Endodermal cell (in vitro differentiated cells): ENCODE measurements around the gene CITED2. TPM values are rescaled to one million over a fixed set of nuclear protein-coding genes. Genes with fewer than 3 reads are reported as not detected.

Experiments used
- DNase-seq: peaks from one replicate; pipeline ENCODE4 v3.0.0-alpha.2; 2017
- H3K27ac ChIP-seq: 2 replicates; pipeline ENCODE4 v1.5.1; 2013; ENCODE audit warnings: mild to moderate bottlenecking, low read depth, low read length, moderate library complexity
- H3K27me3 ChIP-seq: 2 replicates; pipeline ENCODE4 v1.6.1; 2013; ENCODE audit warnings: mild to moderate bottlenecking, low read length, moderate library complexity; ENCODE audit not compliant: insufficient read depth, control insufficient read depth, poor library complexity, severe bottlenecking
- H3K36me3 ChIP-seq: 2 replicates; pipeline ENCODE4 v1.7.0; 2013; ENCODE audit warnings: mild to moderate bottlenecking, low read length, moderate library complexity; ENCODE audit not compliant: control insufficient read depth, insufficient read depth
- H3K4me1 ChIP-seq: one replicate; pipeline ENCODE4 v1.7.0; 2013; ENCODE audit warnings: low read length; ENCODE audit not compliant: control insufficient read depth, insufficient read depth
- H3K4me3 ChIP-seq: 2 replicates; pipeline ENCODE4 v1.5.1; 2013; ENCODE audit warnings: mild to moderate bottlenecking, low read length, moderate library complexity
- H3K9ac ChIP-seq: 2 replicates; pipeline ENCODE4 v1.6.1; 2013; ENCODE audit warnings: mild to moderate bottlenecking, low read length, moderate library complexity; ENCODE audit not compliant: poor library complexity, severe bottlenecking; ENCODE audit errors: extremely low read depth
- H3K9me3 ChIP-seq: 2 replicates; pipeline ENCODE4 v1.6.1; 2013; ENCODE audit warnings: mild to moderate bottlenecking, low read length, moderate library complexity; ENCODE audit not compliant: control insufficient read depth
- H3K27ac Mint-ChIP-seq: 2 replicates; pipeline ENCODE4 v1.8.0; 2020; ENCODE audit warnings: mixed read lengths
- H3K27me3 Mint-ChIP-seq: 2 replicates; pipeline ENCODE4 v1.8.0; 2021; ENCODE audit warnings: mild to moderate bottlenecking, mixed read lengths; ENCODE audit not compliant: insufficient read depth
- H3K36me3 Mint-ChIP-seq: 2 replicates; pipeline ENCODE4 v1.8.0; 2020; ENCODE audit warnings: low read depth, mixed read lengths
- H3K4me1 Mint-ChIP-seq: 2 replicates; pipeline ENCODE4 v1.8.0; 2020; ENCODE audit warnings: mixed read lengths
- H3K4me3 Mint-ChIP-seq: 2 replicates; pipeline ENCODE4 v1.8.0; 2020; ENCODE audit warnings: mild to moderate bottlenecking, moderate library complexity, mixed read lengths
- H3K9me3 Mint-ChIP-seq: 2 replicates; pipeline ENCODE4 v1.8.0; 2020; ENCODE audit warnings: mild to moderate bottlenecking, mixed read lengths
- WGBS, 2 experiments: methylation state at CpG; one replicate each; pipeline versions ENCODE4 v1.1.5 to v1.1.7; 2013; ENCODE audit warnings: missing lambda C conversion rate in 2 of 2, mixed read lengths in 1 of 2; ENCODE audit not compliant: insufficient coverage in 1 of 2, insufficient read length in 1 of 2; 5-methylcytosine and 5-hydroxymethylcytosine counted together
- total RNA-seq, 2 donors: library from RNA; stranded (reverse); fragmentation: NEBNext Ultra II Directional in 1 of 2; extraction: Animal tissue kit (Norgen Biotek cat#: 25700) in 1 of 2; gene quantifications; 2 replicates in 1 of 2; 3 replicates in 1 of 2; pipeline ENCODE4 v1.2.1, GENCODE V29; 2021
- TF ChIP-seq, protein P1 (sequence below): fragments of 200-600 bp; sonication (generic); conservative IDR thresholded peaks from 2 replicates; pipeline ENCODE4 v1.5.0; 2021; ENCODE audit warnings: antibody characterized with exemption, mild to moderate bottlenecking

CITED2 gene
- total RNA-seq, 2 donors from 2014 or later = 80.2 to 118 TPM

DNA sequence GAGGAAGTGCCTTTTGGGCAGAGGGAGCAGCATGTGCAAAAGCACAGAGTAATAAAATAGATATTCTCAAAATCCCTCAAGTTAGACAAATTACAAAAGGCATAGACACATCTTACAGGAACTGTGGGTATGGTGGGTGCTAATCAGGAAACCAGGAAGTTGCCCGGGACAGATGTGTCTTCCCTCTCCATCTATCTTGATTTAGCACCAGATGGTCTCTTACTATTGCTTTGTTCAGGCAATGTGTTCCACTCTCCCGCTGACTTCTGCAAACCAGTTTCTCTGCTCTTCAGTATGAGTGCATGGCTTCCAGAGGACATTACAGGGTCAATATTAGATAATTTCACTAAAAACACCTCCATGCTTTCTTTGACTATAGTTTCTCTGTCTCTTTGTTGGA is 13.2 kb downstream of the CITED2 start:
- H3K27ac Mint-ChIP-seq = no peak overlapping the region
- H3K4me1 Mint-ChIP-seq = peaks cover 6% of the 10 kb centered on the region
- TF ChIP-seq, protein P1, sequence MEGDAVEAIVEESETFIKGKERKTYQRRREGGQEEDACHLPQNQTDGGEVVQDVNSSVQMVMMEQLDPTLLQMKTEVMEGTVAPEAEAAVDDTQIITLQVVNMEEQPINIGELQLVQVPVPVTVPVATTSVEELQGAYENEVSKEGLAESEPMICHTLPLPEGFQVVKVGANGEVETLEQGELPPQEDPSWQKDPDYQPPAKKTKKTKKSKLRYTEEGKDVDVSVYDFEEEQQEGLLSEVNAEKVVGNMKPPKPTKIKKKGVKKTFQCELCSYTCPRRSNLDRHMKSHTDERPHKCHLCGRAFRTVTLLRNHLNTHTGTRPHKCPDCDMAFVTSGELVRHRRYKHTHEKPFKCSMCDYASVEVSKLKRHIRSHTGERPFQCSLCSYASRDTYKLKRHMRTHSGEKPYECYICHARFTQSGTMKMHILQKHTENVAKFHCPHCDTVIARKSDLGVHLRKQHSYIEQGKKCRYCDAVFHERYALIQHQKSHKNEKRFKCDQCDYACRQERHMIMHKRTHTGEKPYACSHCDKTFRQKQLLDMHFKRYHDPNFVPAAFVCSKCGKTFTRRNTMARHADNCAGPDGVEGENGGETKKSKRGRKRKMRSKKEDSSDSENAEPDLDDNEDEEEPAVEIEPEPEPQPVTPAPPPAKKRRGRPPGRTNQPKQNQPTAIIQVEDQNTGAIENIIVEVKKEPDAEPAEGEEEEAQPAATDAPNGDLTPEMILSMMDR = no peak
- Histone ChIP-seq H3K9me3 (no peaks in the 10 kb centered on the region), H3K9ac (no peak overlapping the region), H3K36me3 (no peaks in the 10 kb centered on the region), H3K27ac (no peak overlapping the region), H3K4me1 (no peaks in the 10 kb centered on the region), H3K27me3 (no peaks in the 10 kb centered on the region), H3K4me3 (no peak overlapping the region)
- no peaks in the 10 kb centered on the region for H3K27me3 Mint-ChIP-seq
- no peak overlapping the region for H3K4me3 Mint-ChIP-seq
- H3K9me3 Mint-ChIP-seq = no peaks in the 10 kb centered on the region
- no peak for DNase-seq
- no peaks in the 10 kb centered on the region for H3K36me3 Mint-ChIP-seq
- WGBS, 2 experiments = 98 to 100% methylated on average over 2 of the region's 2 CpGs

DNA sequence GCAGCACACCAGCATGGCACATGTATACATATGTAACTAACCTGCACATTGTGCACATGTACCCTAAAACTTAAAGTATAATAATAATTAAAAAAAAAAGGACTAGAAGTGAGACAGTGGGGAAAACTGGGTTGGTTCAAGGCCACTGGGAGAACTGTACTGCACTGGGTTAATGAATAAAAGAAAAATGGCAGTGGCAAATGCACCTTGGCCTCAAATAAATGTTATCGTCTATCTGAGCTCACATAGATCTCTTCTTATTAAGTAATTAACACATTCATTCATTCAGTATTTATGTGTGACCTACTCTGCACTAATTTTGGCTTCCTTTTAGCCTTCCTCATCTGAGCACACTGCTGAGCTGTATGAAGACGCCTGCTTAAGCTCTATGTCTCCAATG is 17.5 kb downstream of the CITED2 start:
- TF ChIP-seq, protein P1 = no peak
- 89 to 94% methylated on average over 2 of the region's 2 CpGs for WGBS, 2 experiments
- H3K4me1 ChIP-seq = no peaks in the 10 kb centered on the region
- no peaks in the 10 kb centered on the region for H3K9me3 ChIP-seq
- no peaks in the 10 kb centered on the region for H3K9me3 Mint-ChIP-seq
- no peaks in the 10 kb centered on the region for H3K36me3 Mint-ChIP-seq
- H3K27ac Mint-ChIP-seq = no peak overlapping the region
- no peaks in the 10 kb centered on the region for H3K36me3 ChIP-seq
- no peak for DNase-seq
- no peak overlapping the region for H3K4me3 ChIP-seq
- no peak overlapping the region for H3K4me3 Mint-ChIP-seq
- H3K27me3 Mint-ChIP-seq = no peaks in the 10 kb centered on the region
- H3K9ac ChIP-seq = no peak overlapping the region
- no peaks in the 10 kb centered on the region for H3K4me1 Mint-ChIP-seq
- no peak overlapping the region for H3K27ac ChIP-seq
- no peaks in the 10 kb centered on the region for H3K27me3 ChIP-seq

DNA sequence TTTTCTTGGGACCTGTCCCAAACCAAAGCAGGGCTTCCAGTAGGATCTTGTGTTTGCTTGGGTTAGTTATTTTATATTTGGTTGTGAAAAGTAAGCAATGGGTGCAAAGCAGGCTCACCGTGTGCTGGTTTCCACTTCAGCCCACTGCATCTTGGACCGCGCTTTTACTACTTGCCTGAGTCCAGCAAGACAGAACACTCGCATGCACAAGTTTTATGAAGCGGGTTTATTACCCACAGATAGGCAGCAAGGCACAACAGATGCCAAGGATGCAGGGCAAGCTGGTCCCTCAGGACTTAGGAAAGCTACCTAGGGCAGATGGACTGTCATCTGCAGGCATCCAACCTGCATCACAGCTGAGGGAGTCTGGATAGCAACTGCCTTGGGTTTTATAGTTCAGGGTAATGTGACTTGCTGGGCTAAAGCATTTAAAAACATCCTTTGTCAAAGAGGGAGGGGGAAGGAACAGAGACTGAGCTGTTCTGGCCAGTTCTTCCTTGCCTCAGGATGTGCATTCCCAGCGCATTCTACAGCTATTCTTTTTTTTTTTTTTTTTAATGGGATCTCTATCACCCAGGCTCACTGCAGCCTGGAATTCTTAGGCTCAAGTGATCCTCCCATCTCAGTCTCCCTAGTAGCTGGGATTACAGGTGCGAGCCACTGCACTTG is 18.5 kb downstream of the CITED2 start:
- H3K4me3 Mint-ChIP-seq = no peak overlapping the region
- 93 to 96% methylated on average over 6 to 7 of the region's 7 CpGs for WGBS, 2 experiments
- TF ChIP-seq, protein P1 = no peak

More for the DNA sequence above, 18.5 kb downstream of the CITED2 start:
- Histone ChIP-seq H3K4me1 (no peaks in the 10 kb centered on the region), H3K27ac (no peak overlapping the region), H3K9ac (no peak overlapping the region), H3K27me3 (no peaks in the 10 kb centered on the region), H3K4me3 (no peak overlapping the region), H3K9me3 (no peaks in the 10 kb centered on the region), H3K36me3 (no peaks in the 10 kb centered on the region)
- H3K27me3 Mint-ChIP-seq = no peaks in the 10 kb centered on the region
- H3K27ac Mint-ChIP-seq = no peak overlapping the region
- H3K36me3 Mint-ChIP-seq = no peaks in the 10 kb centered on the region
- H3K9me3 Mint-ChIP-seq = no peaks in the 10 kb centered on the region
- no peak for DNase-seq
- H3K4me1 Mint-ChIP-seq = no peaks in the 10 kb centered on the region
